K562 (cell line): ENCODE measurements around the gene ANO10. TPM values are rescaled to one million over a fixed set of nuclear protein-coding genes. Genes with fewer than 3 reads are reported as not detected.

Experiments used
- CCNT2 ChIP-seq: IDR thresholded peaks from 2 replicates; pipeline ENCODE4 v1.6.1; 2011; ENCODE audit warnings: borderline replicate concordance, low read depth, mild to moderate bottlenecking, moderate library complexity, mixed read lengths, low read length; ENCODE audit not compliant: insufficient read length; ENCODE audit errors: extremely low read depth
- CTBP1 ChIP-seq: fragments of 450-650 bp; IDR thresholded peaks from 2 replicates; pipeline ENCODE4 v1.6.1; 2016; ENCODE audit warnings: borderline replicate concordance
- ETV1 ChIP-seq: fragments of 450-650 bp; conservative IDR thresholded peaks from 2 replicates; pipeline ENCODE4 v1.6.1; 2016; ENCODE audit warnings: missing genetic modification characterization, control low read depth, low read depth, missing compliant biosample characterization
- LARP7 ChIP-seq: fragments of 450-650 bp; IDR thresholded peaks from 2 replicates; pipeline ENCODE4 v1.6.1; 2016
- MTA3 ChIP-seq: fragments of 450-650 bp; formaldehyde crosslinking; IDR thresholded peaks from 2 replicates; pipeline ENCODE4 v1.6.1; 2017; ENCODE audit warnings: mild to moderate bottlenecking, borderline replicate concordance
- NR2C1 ChIP-seq, 2 experiments: fragments of 450-650 bp; IDR thresholded peaks; 2 replicates each; pipeline ENCODE4 v1.6.1; 2017; ENCODE audit warnings: mild to moderate bottlenecking in 2 of 2, antibody characterized with exemption in 1 of 2, inconsistent platforms in 1 of 2, missing compliant biosample characterization in 1 of 2, missing genetic modification characterization in 1 of 2
- TFE3 ChIP-seq: fragments of 450-650 bp; formaldehyde crosslinking; IDR thresholded peaks from 2 replicates; pipeline ENCODE4 v1.4.0; 2020; ENCODE audit warnings: mild to moderate bottlenecking, mixed read lengths
- TRIM25 ChIP-seq: fragments of 450-650 bp; IDR thresholded peaks from 2 replicates; pipeline ENCODE4 v1.7.0; 2016; ENCODE audit warnings: borderline replicate concordance
- ZNF140 ChIP-seq: fragments of 250-450 bp; sonication (Bioruptor Pico); IDR thresholded peaks from 2 replicates; pipeline ENCODE4 v1.8.0; 2021; ENCODE audit warnings: moderate library complexity, mild to moderate bottlenecking, inconsistent platforms
- ZNF696 ChIP-seq: fragments of 250-450 bp; sonication (Bioruptor Pico); conservative IDR thresholded peaks from 2 replicates; pipeline ENCODE4 v1.4.0; 2020; ENCODE audit warnings: mild to moderate bottlenecking, moderate library complexity
- polyA plus RNA-seq, 8 experiments: library from polyadenylated mRNA; depleted of rRNA in 4 of 8; stranded (reverse) in 5 of 8; unstranded in 3 of 8; fragments of >200 nt; fragmentation: Nextera tagmentation in 2 of 8; fragmentation: Illumina TruSeq in 1 of 8; extraction: Ambion mirVana in 2 of 8; extraction: Trizol in 1 of 8; gene quantifications; 2 replicates each; pipeline versions ENCODE4 v1.2.1 to v1.2.3, GENCODE V29; 2011 to 2014; ENCODE audit warnings: inconsistent platforms in 1 of 8, missing spikeins in 1 of 8
- total RNA-seq, 7 experiments: library from RNA; depleted of rRNA in 6 of 7; stranded (reverse); fragments of >200 nt in 6 of 7; fragmentation: Illumina TruSeq in 2 of 7; extraction: Trizol in 2 of 7; gene quantifications; 2 replicates each; pipeline versions ENCODE4 v1.2.1 to v1.2.3, GENCODE V29; 2011 to 2021; ENCODE audit warnings: low replicate concordance in 1 of 7
- TF ChIP-seq, protein P1 (sequence below): sonication (generic); formaldehyde crosslinking; IDR thresholded peaks from 2 replicates; pipeline ENCODE4 v1.8.0; 2023; ENCODE audit warnings: missing genetic modification reagents, mild to moderate bottlenecking, borderline replicate concordance
- TF ChIP-seq, protein P2 (sequence below): fragments of 450-650 bp; formaldehyde crosslinking; IDR thresholded peaks from 2 replicates; pipeline ENCODE4 v1.4.0; 2020; ENCODE audit warnings: mild to moderate bottlenecking, moderate library complexity
- TF ChIP-seq, protein P3 (sequence below): sonication (generic); formaldehyde crosslinking; IDR thresholded peaks from 2 replicates; pipeline ENCODE4 v1.8.0; 2022; ENCODE audit warnings: mild to moderate bottlenecking, missing genetic modification reagents, borderline replicate concordance

Gene ANO10
- total and polyA plus RNA-seq, 9 of the 15 experiments (the other 6 are each of a cell fraction or from before 2014, with no cell fraction given), result 6.4 to 46.0 (median 32.3) TPM

GRCh38 chr3:43632269-43632733, 10.5 kb upstream of the ANO10 start (continued):
- TF ChIP-seq, protein P1, sequence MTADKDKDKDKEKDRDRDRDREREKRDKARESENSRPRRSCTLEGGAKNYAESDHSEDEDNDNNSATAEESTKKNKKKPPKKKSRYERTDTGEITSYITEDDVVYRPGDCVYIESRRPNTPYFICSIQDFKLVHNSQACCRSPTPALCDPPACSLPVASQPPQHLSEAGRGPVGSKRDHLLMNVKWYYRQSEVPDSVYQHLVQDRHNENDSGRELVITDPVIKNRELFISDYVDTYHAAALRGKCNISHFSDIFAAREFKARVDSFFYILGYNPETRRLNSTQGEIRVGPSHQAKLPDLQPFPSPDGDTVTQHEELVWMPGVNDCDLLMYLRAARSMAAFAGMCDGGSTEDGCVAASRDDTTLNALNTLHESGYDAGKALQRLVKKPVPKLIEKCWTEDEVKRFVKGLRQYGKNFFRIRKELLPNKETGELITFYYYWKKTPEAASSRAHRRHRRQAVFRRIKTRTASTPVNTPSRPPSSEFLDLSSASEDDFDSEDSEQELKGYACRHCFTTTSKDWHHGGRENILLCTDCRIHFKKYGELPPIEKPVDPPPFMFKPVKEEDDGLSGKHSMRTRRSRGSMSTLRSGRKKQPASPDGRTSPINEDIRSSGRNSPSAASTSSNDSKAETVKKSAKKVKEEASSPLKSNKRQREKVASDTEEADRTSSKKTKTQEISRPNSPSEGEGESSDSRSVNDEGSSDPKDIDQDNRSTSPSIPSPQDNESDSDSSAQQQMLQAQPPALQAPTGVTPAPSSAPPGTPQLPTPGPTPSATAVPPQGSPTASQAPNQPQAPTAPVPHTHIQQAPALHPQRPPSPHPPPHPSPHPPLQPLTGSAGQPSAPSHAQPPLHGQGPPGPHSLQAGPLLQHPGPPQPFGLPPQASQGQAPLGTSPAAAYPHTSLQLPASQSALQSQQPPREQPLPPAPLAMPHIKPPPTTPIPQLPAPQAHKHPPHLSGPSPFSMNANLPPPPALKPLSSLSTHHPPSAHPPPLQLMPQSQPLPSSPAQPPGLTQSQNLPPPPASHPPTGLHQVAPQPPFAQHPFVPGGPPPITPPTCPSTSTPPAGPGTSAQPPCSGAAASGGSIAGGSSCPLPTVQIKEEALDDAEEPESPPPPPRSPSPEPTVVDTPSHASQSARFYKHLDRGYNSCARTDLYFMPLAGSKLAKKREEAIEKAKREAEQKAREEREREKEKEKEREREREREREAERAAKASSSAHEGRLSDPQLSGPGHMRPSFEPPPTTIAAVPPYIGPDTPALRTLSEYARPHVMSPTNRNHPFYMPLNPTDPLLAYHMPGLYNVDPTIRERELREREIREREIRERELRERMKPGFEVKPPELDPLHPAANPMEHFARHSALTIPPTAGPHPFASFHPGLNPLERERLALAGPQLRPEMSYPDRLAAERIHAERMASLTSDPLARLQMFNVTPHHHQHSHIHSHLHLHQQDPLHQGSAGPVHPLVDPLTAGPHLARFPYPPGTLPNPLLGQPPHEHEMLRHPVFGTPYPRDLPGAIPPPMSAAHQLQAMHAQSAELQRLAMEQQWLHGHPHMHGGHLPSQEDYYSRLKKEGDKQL (CRISPR knock-in tag), result no peak
- TF ChIP-seq NR2C1 (IDR thresholded peaks at IDR 0.05) (no peak), NR2C1 (tag; IDR thresholded peaks at IDR 0.05) (peak; percentile 55; the same call in 1 of the 2 replicates), LARP7 (no peak), TFE3 (CRISPR knock-in tag) (no peak), ETV1 (tag) (peak; percentile 65), TRIM25 (no peak), MTA3 (peak; percentile 64), ZNF140 (CRISPR knock-in tag) (no peak), ZNF696 (no peak), CTBP1 (peak; percentile 47; the same call in 1 of the 2 replicates), CCNT2 (no peak)
- TF ChIP-seq, protein P2, sequence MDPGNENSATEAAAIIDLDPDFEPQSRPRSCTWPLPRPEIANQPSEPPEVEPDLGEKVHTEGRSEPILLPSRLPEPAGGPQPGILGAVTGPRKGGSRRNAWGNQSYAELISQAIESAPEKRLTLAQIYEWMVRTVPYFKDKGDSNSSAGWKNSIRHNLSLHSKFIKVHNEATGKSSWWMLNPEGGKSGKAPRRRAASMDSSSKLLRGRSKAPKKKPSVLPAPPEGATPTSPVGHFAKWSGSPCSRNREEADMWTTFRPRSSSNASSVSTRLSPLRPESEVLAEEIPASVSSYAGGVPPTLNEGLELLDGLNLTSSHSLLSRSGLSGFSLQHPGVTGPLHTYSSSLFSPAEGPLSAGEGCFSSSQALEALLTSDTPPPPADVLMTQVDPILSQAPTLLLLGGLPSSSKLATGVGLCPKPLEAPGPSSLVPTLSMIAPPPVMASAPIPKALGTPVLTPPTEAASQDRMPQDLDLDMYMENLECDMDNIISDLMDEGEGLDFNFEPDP (CRISPR knock-in tag), result no peak
- TF ChIP-seq, protein P3, sequence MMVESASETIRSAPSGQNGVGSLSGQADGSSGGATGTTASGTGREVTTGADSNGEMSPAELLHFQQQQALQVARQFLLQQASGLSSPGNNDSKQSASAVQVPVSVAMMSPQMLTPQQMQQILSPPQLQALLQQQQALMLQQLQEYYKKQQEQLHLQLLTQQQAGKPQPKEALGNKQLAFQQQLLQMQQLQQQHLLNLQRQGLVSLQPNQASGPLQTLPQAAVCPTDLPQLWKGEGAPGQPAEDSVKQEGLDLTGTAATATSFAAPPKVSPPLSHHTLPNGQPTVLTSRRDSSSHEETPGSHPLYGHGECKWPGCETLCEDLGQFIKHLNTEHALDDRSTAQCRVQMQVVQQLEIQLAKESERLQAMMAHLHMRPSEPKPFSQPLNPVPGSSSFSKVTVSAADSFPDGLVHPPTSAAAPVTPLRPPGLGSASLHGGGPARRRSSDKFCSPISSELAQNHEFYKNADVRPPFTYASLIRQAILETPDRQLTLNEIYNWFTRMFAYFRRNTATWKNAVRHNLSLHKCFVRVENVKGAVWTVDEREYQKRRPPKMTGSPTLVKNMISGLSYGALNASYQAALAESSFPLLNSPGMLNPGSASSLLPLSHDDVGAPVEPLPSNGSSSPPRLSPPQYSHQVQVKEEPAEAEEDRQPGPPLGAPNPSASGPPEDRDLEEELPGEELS (CRISPR knock-in tag), result no peak
